Measurements from ENCODE around the gene TMEM141. TPM values are rescaled to one million over a fixed set of nuclear protein-coding genes. Genes with fewer than 3 reads are reported as not detected.

Gene TMEM141
- total and polyA plus RNA-seq, 2 of the 8 experiments (the other 6 are each of a cell fraction or from before 2014, with no cell fraction given): 51.1 to 137 TPM

DNA sequence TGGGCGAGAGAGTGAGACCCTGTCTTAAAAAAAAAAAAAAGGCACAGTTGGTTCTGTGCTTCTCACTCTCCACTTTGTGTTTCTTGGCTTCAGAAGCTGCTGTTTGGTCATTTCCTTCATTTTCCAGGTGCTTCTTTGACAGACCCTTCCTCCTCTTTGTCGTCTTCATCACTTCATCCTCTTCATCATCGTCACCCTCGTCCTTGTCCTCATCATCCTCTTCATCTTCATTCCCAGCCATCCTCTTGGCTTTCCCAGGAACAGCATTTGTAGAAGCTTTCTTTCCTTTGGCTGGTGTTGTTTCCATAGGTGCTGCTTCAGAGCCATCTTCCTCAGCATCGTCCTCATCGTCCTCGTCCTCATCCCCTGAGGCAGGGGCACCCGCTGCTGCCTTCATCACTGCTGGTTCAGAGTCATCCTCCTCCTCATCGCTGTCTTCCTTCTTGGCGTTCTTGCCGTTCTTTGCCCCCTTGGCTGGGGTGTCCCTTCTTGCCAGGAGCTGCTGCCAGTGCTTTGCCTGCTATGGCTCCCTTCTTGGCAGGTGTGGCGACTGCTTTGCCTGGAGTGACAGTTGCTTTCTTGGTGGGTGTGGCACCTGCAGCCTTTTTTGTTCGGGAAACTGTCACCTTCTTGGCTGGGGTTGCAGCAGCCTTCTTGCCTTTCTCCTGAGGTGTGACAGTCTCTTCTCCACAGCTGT, 23.7 kb downstream of the TMEM141 start (continued):
- TF ChIP-seq GTF2F1 (IDR thresholded peaks at IDR 0.05; ENCODE audit: borderline replicate concordance, low read depth, low read length): no peak
- no peak for TF ChIP-seq TAF1 (IDR thresholded peaks at IDR 0.05; ENCODE audit: low read depth, low read length)
- no peak for TF ChIP-seq CEBPB (IDR thresholded peaks at IDR 0.05; ENCODE audit: low read depth, low read length)
- TF ChIP-seq HDAC6 (IDR thresholded peaks at IDR 0.05; ENCODE audit: low read depth, low read length): no peak
- TF ChIP-seq BRCA1 (IDR thresholded peaks at IDR 0.05; ENCODE audit: low read depth, low read length): no peak
- TF ChIP-seq CHD2 (IDR thresholded peaks at IDR 0.05; ENCODE audit: low read length): no peak
- no peak for TF ChIP-seq CTCF (IDR thresholded peaks at IDR 0.05; ENCODE audit: control extremely low read depth in 1 of 3, insufficient read depth in 1 of 3, low read depth in 1 of 3, low read length in 3 of 3)
- no peak for TF ChIP-seq FOSL1 (IDR thresholded peaks at IDR 0.05; ENCODE audit: insufficient read depth, low read depth, low read length)

Measured in H1 (cell line).